AG08395 (cell line): ENCODE measurements around the gene CCNY.
A peak's percentile ranks its signal among the peaks of the same experiment; 100 is the strongest.
"Not testable (repeated sequence)": the region's sequence is repeated elsewhere in the genome, so short reads cannot be mapped to it uniquely, and the experiment has no call there.

Experiments
- DNase-seq: peaks from one replicate; pipeline ENCODE4 v3.0.0; 2012; ENCODE audit warnings: mixed read lengths, low spot score

The CCNY gene

DNA sequence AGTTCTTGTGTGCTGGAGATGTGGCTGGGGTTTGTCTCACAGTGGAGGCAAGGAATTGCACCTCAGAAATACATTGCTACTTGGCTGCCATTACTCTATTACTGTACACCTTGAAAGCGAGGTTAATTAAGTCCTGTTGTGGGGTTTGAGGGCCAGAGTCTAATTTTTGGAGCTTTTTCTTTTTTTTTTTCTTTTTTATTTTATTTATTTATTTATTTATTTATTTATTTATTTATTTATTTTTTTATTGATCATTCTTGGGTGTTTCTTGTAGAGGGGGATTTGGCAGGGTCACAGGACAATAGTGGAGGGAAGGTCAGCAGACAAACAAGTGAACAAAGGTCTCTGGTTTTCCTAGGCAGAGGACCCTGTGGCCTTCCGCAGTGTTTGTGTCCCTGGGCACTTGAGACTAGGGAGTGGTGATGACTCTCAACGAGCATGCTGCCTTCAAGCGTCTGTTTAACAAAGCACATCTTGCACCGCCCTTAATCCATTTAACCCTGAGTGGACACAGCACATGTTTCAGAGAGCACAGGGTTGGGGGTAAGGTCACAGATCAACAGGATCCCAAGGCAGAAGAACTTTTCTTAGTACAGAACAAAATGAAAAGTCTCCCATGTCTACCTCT is 69.8 kb downstream of the CCNY start:
- not testable (repeated sequence) for DNase-seq

- not testable (repeated sequence) for DNase-seq
Observed at GRCh38 chr10:35407696-35408095, 71.4 kb downstream of the CCNY start.

GRCh38 chr10:35409094-35409582 is 72.8 kb downstream of the CCNY start:
- peak; percentile 91 for DNase-seq

DNA sequence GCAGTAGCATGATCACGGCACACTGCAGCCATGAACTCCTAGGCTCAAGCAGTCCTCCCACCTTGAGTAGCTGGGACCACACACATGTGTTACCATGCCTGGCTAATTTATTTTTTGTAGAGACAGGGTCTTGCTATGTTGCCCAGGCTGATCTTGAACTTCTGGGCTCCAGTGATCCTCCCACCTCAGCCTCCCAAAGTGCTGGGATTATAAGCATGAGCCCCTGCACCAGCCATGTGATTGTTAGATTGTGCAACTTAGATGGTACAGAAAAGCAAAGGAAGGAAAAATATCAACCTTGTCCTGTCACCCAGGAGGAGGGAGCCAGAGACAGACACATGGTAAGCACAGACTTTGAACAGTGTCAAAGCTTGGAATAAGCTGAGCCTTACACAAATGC is 73.5 kb downstream of the CCNY start:
- DNase-seq, result no peak

- no peak for DNase-seq
Observed at GRCh38 chr10:35412003-35412723, 75.9 kb downstream of the CCNY start.

GRCh38 chr10:35412900-35413491 is 76.7 kb downstream of the CCNY start:
- DNase-seq, result peak; percentile 61

GRCh38 chr10:35413985-35414861 is 77.9 kb downstream of the CCNY start:
- no peak for DNase-seq

- DNase-seq, result no peak
Observed at GRCh38 chr10:35415505-35415904, 79.2 kb downstream of the CCNY start.

GRCh38 chr10:35416619-35417312 is 80.5 kb downstream of the CCNY start:
- DNase-seq, result no peak

- no peak for DNase-seq
Observed at GRCh38 chr10:35417313-35417625, 81.0 kb downstream of the CCNY start.

GRCh38 chr10:35417795-35418194 is 81.5 kb downstream of the CCNY start:
- no peak for DNase-seq

- not testable (repeated sequence) for DNase-seq
Observed at GRCh38 chr10:35418580-35418979, 82.3 kb downstream of the CCNY start.

GRCh38 chr10:35420044-35420443 is 83.7 kb downstream of the CCNY start:
- DNase-seq, result peak; percentile 35

DNA sequence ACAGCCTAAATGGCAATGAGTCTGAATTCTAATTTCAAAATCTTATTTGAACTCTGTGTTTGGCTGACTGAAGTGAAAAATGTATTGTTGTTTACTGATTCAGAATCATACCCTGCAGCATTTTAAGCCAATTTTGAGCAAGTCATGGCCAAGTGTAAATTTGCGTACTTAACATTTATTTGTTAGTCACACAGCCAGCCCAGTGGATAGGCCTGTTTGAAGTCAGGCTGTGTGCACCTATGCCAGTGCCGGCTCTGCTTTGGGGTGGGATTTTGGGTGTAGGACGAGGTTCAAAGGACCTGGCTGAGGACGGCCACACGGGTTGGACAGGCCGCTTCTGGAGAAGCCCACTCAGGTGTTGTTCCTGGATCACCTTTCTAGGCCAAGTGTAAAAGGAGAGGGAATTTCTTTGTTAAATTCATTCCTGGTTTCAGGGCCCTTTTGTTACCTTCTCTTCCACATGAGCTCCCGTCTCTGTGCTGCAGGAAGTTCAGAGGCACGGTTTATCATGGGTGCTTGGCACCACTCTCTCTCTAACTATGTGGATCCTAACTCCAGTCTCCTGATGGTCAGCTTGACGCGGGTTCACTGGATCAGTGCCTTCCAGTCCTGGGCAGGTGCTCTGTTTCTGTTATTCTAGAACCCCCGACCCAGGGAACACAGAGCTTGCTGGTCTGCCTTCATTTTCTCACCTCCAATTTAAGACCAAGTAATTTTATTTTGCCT is 84.7 kb downstream of the CCNY start:
- DNase-seq, result no peak

- peak; percentile 94 for DNase-seq
Observed at GRCh38 chr10:35421553-35422178, 85.4 kb downstream of the CCNY start.

- no peak for DNase-seq
Observed at GRCh38 chr10:35422228-35422627, 85.9 kb downstream of the CCNY start.

- DNase-seq, result peak; percentile 63
Observed at GRCh38 chr10:35423505-35424306, 87.4 kb downstream of the CCNY start.

GRCh38 chr10:35424680-35425285 is 88.5 kb downstream of the CCNY start:
- DNase-seq, result no peak

- no peak for DNase-seq
Observed at GRCh38 chr10:35425595-35425994, 89.3 kb downstream of the CCNY start.
